GDM1 (cell line): Measurements from ENCODE around the gene DIP2C.
A peak's percentile ranks its signal among the peaks of the same experiment; 100 is the strongest.
"Not testable (repeated sequence)": the region's sequence is repeated elsewhere in the genome, so short reads cannot be mapped to it uniquely, and the experiment has no call there.

Experiments
- DNase-seq: peaks from one replicate; lab custom pipeline; 2025; lab: John Stamatoyannopoulos, UW

The DIP2C gene

GRCh38 chr10:641149-642010, 48.1 kb downstream of the DIP2C start:
- no peak for DNase-seq

- no peak for DNase-seq
Measured at GRCh38 chr10:640673-641045, 48.8 kb downstream of the DIP2C start.

GRCh38 chr10:639751-640672, 49.5 kb downstream of the DIP2C start:
- no peak for DNase-seq

GRCh38 chr10:639001-639750, 50.3 kb downstream of the DIP2C start:
- no peak for DNase-seq

DNA sequence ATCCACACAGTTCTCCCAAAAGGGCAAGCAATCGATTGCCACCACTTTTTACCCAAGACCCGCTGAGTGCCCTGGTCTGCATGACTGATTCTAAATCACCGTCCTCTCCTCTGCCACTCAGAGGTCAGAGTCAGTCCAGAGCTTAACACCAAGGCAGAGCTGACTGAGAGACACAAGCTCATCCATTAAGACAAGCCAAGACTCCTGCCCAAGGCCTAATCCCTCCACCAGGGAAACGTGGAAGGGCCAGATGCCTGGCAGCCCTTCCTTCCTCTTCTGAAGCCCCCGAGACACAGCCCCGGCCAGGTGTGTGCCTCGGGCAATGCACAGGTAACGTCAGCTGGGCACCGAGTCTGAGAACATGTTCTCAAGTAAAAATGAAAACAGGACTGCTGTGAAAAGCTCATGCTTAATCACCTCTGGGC, 51.7 kb downstream of the DIP2C start:
- no peak for DNase-seq

- no peak for DNase-seq
Measured at GRCh38 chr10:637221-637620, 52.2 kb downstream of the DIP2C start.

DNA sequence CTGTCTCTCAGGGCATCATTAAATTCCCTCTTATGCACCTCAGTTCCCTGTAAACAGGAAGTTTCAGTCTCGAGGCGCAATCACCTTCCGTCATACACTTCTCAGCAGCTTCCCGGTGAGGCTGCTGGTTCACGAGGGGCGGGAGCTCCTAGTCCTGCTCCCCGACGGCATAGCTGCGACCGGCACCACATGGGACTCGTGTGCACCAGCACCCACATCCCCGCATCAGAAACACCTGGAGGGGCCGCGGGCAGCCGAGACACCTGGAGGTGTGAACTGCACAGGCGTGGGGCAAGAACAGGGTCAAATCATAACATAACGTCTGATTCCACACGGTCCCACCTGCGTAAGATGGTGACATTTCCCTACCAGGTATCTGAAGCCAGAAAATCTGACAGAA, 52.7 kb downstream of the DIP2C start:
- no peak for DNase-seq

DNA sequence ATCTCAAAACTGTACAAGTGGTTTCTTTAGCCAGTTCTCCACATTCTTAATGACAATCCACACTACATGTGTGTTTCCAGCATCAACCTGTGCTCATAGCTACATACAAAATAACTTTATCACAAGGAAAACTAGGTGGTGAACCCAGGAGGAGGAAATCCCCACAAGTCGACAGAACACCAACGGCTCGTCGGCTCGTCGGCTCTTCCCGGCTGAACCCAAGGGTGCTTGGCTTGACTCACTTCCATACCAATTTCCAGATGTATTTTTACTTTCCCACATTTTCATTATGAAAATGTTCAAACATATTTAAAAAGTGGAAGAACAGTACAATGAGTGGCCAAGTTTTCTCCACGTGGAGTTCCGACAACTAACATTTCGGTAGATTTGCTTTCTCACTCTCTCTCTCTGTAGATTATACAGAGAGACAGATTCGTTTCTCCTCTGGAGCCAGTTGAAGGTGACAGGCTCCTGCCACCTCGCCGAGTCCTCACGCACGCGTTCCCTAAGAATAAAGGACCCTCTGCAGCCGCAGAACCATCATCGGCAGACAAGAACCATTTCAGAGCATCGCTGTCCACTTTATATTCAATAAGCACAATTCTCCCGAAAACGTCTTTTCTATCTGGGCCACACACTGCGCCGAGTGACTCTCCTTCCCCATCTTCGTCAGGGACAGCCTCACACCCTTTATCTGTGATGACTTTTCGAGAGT, 53.3 kb downstream of the DIP2C start:
- DNase-seq, result no peak

DNA sequence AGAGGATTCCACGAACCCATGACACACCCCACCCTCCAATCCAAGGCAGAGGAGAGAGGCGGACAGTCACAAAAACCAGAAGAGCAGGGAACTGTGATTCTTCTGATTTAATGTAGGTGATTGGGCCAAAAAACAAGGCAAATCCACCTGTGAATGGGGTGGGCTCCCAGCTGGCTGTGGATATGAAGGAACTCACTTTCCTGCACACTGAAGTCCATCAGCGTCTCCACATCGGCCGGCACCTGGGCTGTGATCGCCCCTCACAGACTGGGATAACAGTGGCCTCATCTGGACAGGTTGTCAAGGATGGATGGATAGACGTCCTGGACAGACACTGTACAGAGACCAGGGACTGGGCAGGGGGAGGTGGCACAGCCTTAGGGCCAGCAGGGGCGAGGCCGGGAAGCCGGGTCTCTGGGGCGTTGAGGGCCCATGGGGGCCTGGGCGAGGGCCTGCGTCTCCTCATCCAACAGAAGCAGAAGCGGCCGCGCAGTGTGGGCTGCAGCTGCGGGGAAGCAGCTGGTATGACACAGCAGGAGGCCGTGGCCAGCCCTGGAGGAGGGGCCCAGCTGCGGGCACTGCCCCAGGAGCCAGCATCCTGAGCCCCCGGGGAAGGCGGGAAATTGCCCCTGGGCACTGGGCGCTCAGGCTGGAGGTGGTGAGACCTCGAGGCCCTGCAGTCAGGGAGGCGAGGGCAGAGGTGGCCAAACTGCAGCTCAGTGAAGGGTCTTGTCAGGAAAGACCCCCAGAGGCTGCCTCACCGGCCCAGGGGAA, 54.2 kb downstream of the DIP2C start:
- no peak for DNase-seq

GRCh38 chr10:634256-634655, 55.2 kb downstream of the DIP2C start:
- DNase-seq, result no peak

- DNase-seq, result no peak
Measured at GRCh38 chr10:633279-634245, 55.9 kb downstream of the DIP2C start.

- DNase-seq, result not testable (repeated sequence)
Measured at GRCh38 chr10:632807-633177, 56.7 kb downstream of the DIP2C start.

- not testable (repeated sequence) for DNase-seq
Measured at GRCh38 chr10:632155-632806, 57.2 kb downstream of the DIP2C start.

DNA sequence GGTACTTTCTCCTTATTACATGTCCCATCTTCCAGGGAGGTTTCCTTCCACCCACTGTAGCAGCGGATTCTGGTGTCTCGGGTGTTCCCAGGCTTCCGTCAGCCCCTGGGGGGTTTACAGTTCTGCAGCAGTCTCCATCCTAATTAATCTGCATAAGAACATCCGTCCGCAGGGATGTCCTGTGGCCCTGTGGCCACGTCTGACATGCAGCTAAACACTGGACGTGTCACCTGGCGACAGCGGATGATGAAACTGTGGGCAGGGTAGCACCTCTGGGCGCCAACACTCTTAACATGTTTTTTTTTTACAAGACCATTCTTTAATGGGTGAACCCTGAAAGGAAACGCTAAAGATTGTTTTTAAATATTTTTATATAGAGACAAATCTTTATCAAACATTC, 58.2 kb downstream of the DIP2C start:
- DNase-seq, result no peak

DNA sequence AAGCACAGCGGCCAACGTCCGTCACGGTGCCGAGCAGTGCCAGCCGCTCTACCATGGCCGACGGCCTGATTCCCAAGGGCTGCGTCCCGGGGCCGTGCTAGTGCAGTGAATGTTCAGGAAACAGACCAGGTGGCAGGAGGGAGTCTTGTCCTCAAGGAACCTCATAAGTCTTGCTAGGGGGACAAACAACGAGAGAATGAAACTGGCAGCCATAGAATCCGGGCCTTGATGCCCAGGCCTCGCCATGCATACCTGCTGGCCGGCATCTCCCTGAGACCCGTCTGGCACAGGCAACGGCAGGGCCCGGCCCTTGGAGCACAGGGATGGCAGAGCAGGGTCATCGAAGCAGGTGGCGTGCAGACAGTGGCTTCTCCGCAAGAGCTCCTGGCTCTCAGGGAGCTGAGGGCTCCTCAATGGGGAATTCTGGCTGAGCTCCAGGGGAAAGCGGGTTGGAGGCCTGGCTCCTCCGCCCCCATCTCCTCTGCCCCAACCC, 58.8 kb downstream of the DIP2C start:
- DNase-seq, result no peak

- DNase-seq, result peak; percentile 68
Measured at GRCh38 chr10:629186-629998, 60.1 kb downstream of the DIP2C start.

- no peak for DNase-seq
Measured at GRCh38 chr10:628386-629045, 61.0 kb downstream of the DIP2C start.
